Measurements from ENCODE around the gene GNAZ.

The GNAZ gene

DNA sequence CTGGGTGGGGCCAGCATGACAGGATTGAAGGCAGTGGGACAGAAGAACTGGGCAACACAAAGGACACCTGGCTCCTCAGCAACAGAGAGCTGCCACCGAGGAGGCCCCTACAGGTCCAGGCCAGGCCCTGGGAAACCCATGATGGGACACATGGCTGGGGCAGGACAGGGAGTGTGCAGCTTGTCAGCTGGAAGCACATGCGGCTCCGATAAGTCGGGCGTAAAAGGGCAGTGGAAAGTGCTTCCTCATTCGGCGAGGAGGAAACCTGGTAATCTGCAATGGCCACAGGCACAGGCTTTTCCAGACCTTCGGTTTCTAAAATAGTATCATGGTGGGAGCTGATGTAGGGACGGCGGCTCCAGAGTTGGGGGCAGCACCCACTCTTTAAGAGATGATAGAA, 16.5 kb downstream of the GNAZ start:
- no peak for TF ChIP-seq ZFX (IDR thresholded peaks at IDR 0.05; ENCODE audit: borderline replicate concordance)
- TF ChIP-seq, protein P1, sequence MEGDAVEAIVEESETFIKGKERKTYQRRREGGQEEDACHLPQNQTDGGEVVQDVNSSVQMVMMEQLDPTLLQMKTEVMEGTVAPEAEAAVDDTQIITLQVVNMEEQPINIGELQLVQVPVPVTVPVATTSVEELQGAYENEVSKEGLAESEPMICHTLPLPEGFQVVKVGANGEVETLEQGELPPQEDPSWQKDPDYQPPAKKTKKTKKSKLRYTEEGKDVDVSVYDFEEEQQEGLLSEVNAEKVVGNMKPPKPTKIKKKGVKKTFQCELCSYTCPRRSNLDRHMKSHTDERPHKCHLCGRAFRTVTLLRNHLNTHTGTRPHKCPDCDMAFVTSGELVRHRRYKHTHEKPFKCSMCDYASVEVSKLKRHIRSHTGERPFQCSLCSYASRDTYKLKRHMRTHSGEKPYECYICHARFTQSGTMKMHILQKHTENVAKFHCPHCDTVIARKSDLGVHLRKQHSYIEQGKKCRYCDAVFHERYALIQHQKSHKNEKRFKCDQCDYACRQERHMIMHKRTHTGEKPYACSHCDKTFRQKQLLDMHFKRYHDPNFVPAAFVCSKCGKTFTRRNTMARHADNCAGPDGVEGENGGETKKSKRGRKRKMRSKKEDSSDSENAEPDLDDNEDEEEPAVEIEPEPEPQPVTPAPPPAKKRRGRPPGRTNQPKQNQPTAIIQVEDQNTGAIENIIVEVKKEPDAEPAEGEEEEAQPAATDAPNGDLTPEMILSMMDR (IDR thresholded peaks at IDR 0.05): no peak
- no peak overlapping the region for H3K27ac ChIP-seq

DNA sequence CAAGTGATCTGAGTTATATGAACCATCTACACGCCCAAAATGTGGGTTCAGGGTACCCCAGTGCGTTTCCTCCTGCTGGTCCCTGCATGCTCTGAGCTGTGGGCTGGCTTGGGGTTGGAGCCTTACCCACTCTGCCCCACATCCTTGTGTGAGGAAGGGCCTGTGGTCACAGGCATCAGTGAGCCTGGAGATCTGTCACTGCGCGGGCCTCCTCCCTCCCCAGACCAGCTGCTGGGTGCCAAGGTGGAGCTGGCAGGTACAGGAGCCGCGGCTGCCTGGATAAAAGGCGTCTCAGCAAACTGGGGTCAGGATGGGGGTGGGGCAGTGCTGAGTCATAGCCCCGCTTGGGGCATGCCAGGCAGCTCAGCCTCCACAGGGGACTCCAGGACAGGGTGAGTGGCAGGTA, 17.9 kb downstream of the GNAZ start:
- TF ChIP-seq, protein P1 (IDR thresholded peaks at IDR 0.05): no peak
- TF ChIP-seq ZFX (IDR thresholded peaks at IDR 0.05; ENCODE audit: borderline replicate concordance): no peak
- H3K27ac ChIP-seq: no peak overlapping the region

DNA sequence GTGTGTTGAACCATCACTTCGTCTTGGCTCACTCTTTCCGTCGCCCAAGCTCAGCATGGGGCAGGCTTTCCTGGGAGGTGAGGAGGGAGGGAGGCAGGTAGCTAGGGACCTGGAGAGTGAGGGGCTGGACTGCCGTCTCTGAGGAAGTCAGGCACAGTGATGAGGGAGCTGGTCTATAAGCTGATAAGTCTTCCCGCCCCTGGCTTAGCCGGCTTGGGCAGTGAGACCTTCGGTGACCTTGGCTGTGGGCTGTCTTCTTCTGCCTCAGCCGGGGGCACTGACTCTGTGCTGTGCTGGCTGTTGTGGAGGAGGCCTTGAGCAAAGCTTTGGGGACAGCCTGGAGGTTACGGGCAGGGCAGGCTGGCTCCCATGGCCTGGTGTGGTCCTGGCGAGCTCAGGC, 18.7 kb downstream of the GNAZ start:
- no peak overlapping the region for H3K27ac ChIP-seq
- TF ChIP-seq, protein P1 (IDR thresholded peaks at IDR 0.05): no peak
- no peak for TF ChIP-seq ZFX (IDR thresholded peaks at IDR 0.05; ENCODE audit: borderline replicate concordance)

DNA sequence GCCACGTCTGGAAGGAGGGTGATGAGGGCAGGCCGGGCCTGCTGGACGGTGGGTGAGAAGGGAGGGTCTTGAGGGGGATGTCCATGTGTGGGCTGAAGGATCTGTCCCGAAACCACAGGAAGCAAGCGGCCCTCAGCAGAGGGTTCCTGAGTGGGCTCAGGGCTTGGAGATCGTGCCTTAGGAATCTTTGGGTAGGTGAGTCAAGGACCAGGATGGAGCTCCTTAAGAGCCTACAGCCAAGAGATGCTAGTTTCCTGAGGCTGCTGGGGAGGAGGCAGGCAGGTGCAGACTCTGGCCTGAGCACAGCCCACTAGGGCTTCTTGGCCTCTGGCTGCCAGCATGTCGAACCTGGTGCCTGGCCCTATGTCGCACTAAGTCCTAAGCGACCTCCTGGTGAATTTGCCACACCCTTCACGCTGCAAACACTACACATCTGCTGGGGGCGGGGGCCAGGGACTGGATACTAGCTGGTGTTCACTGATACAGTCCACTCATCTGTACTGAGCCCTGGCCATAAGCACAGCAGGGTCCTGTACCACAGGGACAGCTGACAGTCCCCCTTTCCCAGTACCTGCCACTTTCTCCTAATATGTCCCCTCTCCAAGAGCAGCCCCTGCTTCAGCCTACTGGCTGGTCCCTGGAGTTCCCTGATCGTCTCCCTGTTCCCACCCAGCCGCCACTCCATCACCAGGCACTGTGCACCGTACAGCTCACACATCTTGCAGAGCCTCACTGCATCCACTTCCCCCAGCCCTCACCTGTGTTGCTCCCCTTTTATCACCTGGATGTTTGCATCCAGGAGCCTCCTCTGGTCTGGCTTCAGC, 19.5 kb downstream of the GNAZ start:
- TF ChIP-seq, protein P1 (IDR thresholded peaks at IDR 0.05): no peak
- no peak for TF ChIP-seq ZFX (IDR thresholded peaks at IDR 0.05; ENCODE audit: borderline replicate concordance)
- no peak overlapping the region for H3K27ac ChIP-seq

DNA sequence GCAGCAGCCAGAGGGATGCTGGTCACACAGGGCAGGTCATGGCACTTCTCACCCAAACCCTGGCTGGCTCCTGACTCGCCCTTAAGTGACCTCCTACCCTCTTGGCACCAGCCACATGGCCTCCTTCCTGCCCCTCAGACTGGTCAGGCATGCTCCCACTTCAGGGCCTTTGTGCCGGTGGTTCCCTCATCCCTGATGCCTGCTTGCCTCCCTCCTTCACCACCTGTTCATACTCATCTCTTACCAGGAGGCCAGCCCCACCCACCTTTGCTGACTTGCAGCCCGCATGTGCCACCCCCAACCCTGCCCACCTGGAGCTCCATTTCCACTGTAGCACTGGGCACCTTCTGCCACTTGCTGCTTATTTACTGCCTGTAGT, 20.1 kb downstream of the GNAZ start:
- H3K27ac ChIP-seq: no peak overlapping the region
- TF ChIP-seq, protein P1 (IDR thresholded peaks at IDR 0.05): no peak
- no peak for TF ChIP-seq ZFX (IDR thresholded peaks at IDR 0.05; ENCODE audit: borderline replicate concordance)

DNA sequence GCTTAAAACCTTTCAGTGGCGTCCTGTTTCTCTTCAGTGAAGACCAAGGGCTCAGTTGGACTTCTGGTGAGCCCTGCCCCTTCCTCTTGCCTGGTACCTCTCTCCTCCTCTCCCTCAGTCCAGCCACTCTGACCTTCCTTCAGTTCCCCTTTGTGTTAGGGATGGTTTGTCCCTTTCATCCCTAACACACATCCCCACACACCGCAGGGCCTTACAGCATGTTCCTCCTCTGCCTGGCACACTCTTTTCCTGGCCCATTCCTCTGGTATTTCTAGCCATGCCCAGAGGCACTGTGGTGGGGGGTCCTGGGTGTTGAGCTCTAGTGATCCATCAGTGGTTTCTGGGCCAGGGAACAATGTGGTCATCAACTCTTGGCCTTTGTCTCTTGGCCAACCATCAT, 21.4 kb downstream of the GNAZ start:
- TF ChIP-seq ZFX (IDR thresholded peaks at IDR 0.05; ENCODE audit: borderline replicate concordance): no peak
- TF ChIP-seq, protein P1 (IDR thresholded peaks at IDR 0.05): no peak
- H3K27ac ChIP-seq: no peak overlapping the region

DNA sequence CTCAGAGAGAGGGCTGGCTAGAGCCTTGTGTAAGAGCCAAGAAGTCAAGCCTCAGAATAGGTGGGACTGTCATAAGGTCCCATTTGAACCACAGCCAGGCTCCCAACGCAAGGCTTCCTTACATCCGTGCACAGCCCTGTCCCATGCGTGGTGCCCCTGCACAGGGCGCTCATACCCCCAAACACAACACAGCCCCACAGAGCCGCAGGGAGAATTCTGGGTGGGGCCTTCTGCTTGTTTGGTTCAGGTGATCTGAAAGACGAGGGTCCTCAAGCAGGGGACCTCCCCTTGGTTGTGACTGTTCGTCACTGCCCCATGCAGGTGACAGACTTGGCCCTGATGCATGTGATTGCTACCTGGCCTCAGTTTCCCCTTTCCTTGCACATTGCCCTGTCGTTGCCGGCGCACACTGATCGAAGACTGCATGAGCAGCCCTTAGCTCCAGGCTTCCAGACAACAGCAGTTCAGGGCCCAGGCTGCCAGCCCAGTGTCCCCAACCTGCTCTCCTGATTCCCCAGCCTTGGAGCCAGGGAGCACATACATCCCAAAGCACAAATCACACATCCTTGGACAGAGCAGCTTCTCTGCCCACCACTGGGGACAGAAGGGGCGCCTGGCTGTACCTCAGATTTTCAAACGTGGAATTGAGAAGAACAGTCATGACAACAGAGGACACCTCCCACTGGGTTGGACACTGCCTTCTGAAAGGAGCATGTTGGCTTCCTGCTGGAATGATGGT, 22.1 kb downstream of the GNAZ start:
- H3K27ac ChIP-seq: no peak overlapping the region
- TF ChIP-seq, protein P1 (IDR thresholded peaks at IDR 0.05): no peak
- TF ChIP-seq ZFX (IDR thresholded peaks at IDR 0.05; ENCODE audit: borderline replicate concordance): no peak
